NT2/D1 (cell line): ENCODE measurements around the gene COP1.

Source experiments
- SUZ12 ChIP-seq: IDR thresholded peaks from 2 replicates; pipeline ENCODE4 v1.6.1; 2011; ENCODE audit not compliant: insufficient read length, insufficient read depth; ENCODE audit errors: extremely low read depth
- YY1 ChIP-seq: IDR thresholded peaks from 2 replicates; pipeline ENCODE4 v1.6.1; 2011; ENCODE audit not compliant: insufficient read length, insufficient read depth
- ZNF274 ChIP-seq: IDR thresholded peaks from 2 replicates; pipeline ENCODE4 v1.6.1; 2011; ENCODE audit warnings: mild to moderate bottlenecking, low read depth, low read length

GRCh38 chr1:176201568-176201967 is 5.5 kb downstream of the COP1 start:
- TF ChIP-seq ZNF274, result no peak
- no peak for TF ChIP-seq YY1
- no peak for TF ChIP-seq SUZ12
